ENCODE measurements around the gene COPE.

The COPE gene

DNA sequence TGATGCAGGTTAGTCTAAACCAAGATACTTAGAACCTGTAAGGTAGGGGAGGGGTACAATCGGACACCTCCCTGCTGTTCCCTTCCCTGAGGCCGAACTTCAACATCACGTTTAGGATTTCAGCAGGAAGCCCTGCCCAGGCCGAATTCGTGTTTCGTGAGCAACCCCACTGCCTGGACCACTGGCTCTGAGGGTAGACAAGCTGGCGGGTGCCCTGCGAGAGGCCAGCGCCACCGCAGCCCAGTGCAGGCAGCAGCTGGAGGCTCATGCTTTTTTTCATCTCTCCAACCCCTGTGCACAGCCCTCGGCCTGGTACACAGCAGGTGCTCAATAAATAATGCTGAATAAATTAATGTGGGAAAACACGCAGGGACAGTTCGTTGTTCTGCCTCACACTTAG, 14.1 kb upstream of the COPE start:
- no peak overlapping the region for H3K27ac ChIP-seq
- no peaks in the 10 kb centered on the region for H3K9me3 ChIP-seq (ENCODE audit: control insufficient read depth, low read length)
- H3K27me3 ChIP-seq (ENCODE audit: control insufficient read depth, insufficient read depth, low read length): no peaks in the 10 kb centered on the region
- H3K79me2 ChIP-seq: no peaks in the 10 kb centered on the region
- H3K4me1 ChIP-seq: no peaks in the 10 kb centered on the region
- no peak overlapping the region for H3K9ac ChIP-seq
- H3K4me2 ChIP-seq (ENCODE audit: low read length): no peak overlapping the region
- no peak overlapping the region for H3K4me3 ChIP-seq (ENCODE audit: low read depth, low read length)
- H2AFZ ChIP-seq: no peak overlapping the region
- H3K36me3 ChIP-seq (ENCODE audit: control insufficient read depth, insufficient read depth, low read length): no peaks in the 10 kb centered on the region
- TF ChIP-seq, protein P1, sequence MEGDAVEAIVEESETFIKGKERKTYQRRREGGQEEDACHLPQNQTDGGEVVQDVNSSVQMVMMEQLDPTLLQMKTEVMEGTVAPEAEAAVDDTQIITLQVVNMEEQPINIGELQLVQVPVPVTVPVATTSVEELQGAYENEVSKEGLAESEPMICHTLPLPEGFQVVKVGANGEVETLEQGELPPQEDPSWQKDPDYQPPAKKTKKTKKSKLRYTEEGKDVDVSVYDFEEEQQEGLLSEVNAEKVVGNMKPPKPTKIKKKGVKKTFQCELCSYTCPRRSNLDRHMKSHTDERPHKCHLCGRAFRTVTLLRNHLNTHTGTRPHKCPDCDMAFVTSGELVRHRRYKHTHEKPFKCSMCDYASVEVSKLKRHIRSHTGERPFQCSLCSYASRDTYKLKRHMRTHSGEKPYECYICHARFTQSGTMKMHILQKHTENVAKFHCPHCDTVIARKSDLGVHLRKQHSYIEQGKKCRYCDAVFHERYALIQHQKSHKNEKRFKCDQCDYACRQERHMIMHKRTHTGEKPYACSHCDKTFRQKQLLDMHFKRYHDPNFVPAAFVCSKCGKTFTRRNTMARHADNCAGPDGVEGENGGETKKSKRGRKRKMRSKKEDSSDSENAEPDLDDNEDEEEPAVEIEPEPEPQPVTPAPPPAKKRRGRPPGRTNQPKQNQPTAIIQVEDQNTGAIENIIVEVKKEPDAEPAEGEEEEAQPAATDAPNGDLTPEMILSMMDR (IDR thresholded peaks at IDR 0.05): no peak

DNA sequence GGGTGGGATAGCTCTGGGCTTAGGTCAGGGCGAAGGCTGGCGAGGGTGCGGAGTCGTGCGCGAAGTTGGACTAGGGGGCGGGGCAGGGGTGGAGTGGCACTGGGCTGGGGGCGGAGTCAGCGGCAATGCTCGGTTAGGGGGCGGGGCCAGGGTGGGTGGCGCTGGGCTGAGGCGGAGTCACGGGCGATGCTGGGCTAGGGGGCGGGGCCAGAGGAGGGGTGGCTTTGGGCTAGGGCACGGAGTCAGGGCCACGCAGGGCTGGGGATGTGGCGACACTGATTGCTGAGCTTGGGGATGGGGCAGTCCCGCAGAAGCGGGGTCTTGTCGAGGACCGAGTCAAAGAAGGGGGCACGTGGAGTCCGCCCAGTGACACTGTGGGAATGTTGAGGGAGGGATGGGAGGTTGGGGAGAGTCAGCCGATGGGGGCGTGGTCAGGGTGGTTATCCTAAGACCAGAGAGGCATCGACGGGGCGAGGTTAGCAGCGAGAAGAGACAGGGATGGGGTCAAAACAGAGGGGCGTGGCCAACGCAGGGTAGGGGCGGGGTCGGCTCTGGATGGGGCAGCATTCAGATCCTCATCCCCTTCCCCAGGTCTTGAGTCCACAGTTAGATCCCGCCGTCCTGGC, 13.1 kb upstream of the COPE start:
- TF ChIP-seq, protein P1 (IDR thresholded peaks at IDR 0.05): no peak

DNA sequence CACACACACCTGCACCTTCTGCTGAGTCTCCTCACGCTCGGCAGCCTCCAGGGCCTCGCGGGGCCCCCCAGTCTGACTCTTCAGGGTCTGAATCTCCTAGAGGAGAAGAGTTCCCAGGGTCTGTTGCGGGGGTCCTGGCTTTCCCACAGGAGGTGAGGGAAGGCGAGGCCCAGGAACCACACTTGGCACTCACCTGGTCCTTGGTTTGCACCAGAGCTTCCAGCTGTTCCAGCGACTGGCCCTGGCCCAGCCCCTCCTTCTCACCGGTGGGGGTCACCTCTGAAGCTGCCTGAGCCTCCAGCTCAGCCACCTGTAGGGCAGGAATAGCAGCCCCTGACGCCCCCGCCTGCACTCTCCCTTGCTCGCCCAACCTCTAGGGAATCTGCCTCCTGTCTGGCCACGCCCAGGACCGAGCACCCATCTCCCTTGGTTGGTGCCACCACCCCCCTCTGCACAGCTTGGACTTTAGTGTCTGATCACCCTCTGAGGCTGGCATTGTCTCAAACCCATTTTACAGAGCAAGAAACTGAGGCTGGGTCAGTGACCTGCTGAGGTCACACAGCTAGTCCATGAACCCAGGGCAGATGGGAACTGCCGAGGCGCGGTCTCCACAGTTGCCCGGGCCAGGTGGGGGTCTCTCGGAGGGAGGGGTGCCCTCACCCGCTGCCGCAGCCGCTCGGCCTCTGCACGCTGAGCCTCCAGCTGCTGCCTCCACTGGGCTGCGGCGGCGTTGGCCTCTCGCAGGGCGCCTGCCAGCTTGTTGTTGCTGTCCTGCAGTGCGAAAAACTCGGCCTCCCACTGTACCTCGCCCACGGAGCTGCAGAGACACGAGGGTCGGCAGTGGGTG, 12.4 kb upstream of the COPE start:
- no peaks in the 10 kb centered on the region for H3K79me2 ChIP-seq
- no peak overlapping the region for H3K4me2 ChIP-seq (ENCODE audit: low read length)
- no peaks in the 10 kb centered on the region for H3K27me3 ChIP-seq (ENCODE audit: control insufficient read depth, insufficient read depth, low read length)
- no peak overlapping the region for H3K4me3 ChIP-seq (ENCODE audit: low read depth, low read length)
- no peak overlapping the region for H3K9ac ChIP-seq
- no peaks in the 10 kb centered on the region for H3K36me3 ChIP-seq (ENCODE audit: control insufficient read depth, insufficient read depth, low read length)
- H3K4me1 ChIP-seq: no peaks in the 10 kb centered on the region
- H2AFZ ChIP-seq: no peak overlapping the region
- TF ChIP-seq, protein P1 (IDR thresholded peaks at IDR 0.05): no peak
- no peak overlapping the region for H3K27ac ChIP-seq
- H3K9me3 ChIP-seq (ENCODE audit: control insufficient read depth, low read length): no peaks in the 10 kb centered on the region

More for the DNA sequence above, 13.1 kb upstream of the COPE start:
- Histone ChIP-seq H3K4me1 (no peaks in the 10 kb centered on the region), H3K4me3 (ENCODE audit: low read depth, low read length) (no peak overlapping the region), H3K36me3 (ENCODE audit: control insufficient read depth, insufficient read depth, low read length) (no peaks in the 10 kb centered on the region), H3K9ac (no peak overlapping the region), H3K4me2 (ENCODE audit: low read length) (no peak overlapping the region), H3K9me3 (ENCODE audit: control insufficient read depth, low read length) (no peaks in the 10 kb centered on the region), H3K27ac (no peak overlapping the region), H2AFZ (no peak overlapping the region), H3K79me2 (no peaks in the 10 kb centered on the region), H3K27me3 (ENCODE audit: control insufficient read depth, insufficient read depth, low read length) (no peaks in the 10 kb centered on the region)

DNA sequence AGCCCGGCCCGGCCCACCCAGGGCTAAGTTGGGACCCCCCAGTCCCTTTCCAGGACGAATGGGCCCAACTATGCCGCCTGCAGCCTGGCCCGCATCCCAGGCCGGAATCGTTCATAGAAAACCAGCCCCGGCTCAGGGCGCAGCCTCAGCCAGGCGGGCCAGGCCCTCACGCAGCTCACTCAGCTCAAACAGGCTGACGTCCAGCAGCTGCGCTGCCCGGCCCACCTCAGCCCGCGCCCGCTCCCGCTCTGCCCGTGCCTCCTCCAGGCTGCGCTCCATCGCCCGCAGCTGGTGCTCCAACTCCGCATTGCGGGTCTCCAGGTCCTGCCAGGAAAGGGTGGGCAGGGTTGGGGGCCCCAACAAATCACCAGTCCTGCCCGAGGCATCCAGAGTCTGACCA, 10.1 kb upstream of the COPE start:
- no peaks in the 10 kb centered on the region for H3K36me3 ChIP-seq (ENCODE audit: control insufficient read depth, insufficient read depth, low read length)

More for the DNA sequence above, 10.1 kb upstream of the COPE start:
- Histone ChIP-seq H3K4me3 (ENCODE audit: low read depth, low read length) (no peak overlapping the region), H3K4me2 (ENCODE audit: low read length) (no peak overlapping the region), H2AFZ (no peak overlapping the region), H3K27me3 (ENCODE audit: control insufficient read depth, insufficient read depth, low read length) (no peaks in the 10 kb centered on the region), H3K79me2 (no peaks in the 10 kb centered on the region), H3K9ac (no peak overlapping the region), H3K9me3 (ENCODE audit: control insufficient read depth, low read length) (no peaks in the 10 kb centered on the region), H3K4me1 (no peaks in the 10 kb centered on the region), H3K27ac (no peak overlapping the region)
- TF ChIP-seq, protein P1 (IDR thresholded peaks at IDR 0.05): no peak
